Coronary artery (tissue), 2 donors: ENCODE data around the gene DDC.

Source experiments
- DNase-seq: peaks from one replicate; pipeline ENCODE4 v3.0.0-alpha.2; 2017; ENCODE audit warnings: low spot score
- H3K27ac ChIP-seq, 2 donors: fragments of 200-600 bp; sonication (generic); one replicate each; pipeline ENCODE4 v1.5.1; 2016 to 2019
- H3K4me3 ChIP-seq: fragments of 200-600 bp; sonication (generic); 2 replicates; pipeline ENCODE4 v1.5.1; 2016; ENCODE audit warnings: mild to moderate bottlenecking, moderate library complexity
- TF ChIP-seq, protein P1 (sequence below): fragments of 200-600 bp; sonication (generic); IDR thresholded peaks from one replicate; pipeline ENCODE4 v1.5.1; 2019; ENCODE audit warnings: antibody characterized with exemption

The DDC gene

DNA sequence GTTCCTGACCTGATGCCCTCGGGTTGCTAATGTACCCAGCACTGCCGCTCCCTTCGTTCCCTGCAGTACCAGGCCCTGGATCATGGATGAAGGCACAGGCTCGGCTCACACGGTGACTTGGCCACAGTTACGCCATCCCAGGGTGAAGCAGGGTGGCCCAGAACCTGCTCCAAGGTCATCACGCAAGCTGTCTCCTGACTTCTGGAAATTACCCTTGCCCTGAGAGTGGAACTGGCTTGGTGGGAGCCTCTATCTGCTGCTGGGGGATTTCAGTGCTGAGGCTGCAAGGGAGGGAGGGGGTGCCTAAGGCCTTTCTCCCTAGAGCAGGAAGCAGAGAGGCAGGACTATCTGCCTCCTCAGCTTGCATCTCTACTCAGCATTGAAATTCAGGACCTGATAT, 151.6 kb downstream of the DDC start:
- no peak for DNase-seq
- Histone ChIP-seq H3K27ac (no peak overlapping the region), H3K4me3 (no peak overlapping the region)
- TF ChIP-seq, protein P1, sequence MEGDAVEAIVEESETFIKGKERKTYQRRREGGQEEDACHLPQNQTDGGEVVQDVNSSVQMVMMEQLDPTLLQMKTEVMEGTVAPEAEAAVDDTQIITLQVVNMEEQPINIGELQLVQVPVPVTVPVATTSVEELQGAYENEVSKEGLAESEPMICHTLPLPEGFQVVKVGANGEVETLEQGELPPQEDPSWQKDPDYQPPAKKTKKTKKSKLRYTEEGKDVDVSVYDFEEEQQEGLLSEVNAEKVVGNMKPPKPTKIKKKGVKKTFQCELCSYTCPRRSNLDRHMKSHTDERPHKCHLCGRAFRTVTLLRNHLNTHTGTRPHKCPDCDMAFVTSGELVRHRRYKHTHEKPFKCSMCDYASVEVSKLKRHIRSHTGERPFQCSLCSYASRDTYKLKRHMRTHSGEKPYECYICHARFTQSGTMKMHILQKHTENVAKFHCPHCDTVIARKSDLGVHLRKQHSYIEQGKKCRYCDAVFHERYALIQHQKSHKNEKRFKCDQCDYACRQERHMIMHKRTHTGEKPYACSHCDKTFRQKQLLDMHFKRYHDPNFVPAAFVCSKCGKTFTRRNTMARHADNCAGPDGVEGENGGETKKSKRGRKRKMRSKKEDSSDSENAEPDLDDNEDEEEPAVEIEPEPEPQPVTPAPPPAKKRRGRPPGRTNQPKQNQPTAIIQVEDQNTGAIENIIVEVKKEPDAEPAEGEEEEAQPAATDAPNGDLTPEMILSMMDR: no peak

DNA sequence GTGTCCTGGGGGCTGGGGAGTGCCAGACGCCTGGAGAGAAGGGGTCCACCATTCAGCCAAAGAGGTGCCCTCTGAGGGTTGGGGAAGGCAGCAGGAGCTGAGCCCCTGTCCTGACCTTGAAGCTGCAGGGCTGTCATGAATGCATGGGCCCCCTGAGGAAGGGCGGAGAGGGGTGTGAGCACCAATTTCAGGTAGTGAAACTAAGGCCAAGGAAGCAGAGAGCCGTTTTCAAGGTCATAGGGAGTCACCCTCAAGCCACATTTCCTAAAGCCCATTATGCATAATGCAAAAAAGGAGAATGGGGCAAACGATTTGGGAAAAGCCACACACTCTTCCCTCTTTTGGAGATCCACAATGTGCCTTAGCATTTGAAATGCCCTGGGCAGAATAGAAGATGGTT, 152.2 kb downstream of the DDC start:
- Histone ChIP-seq H3K4me3 (no peak overlapping the region), H3K27ac (no peak overlapping the region)
- TF ChIP-seq, protein P1: no peak
- no peak for DNase-seq

- TF ChIP-seq, protein P1: no peak
- DNase-seq: no peak
- Histone ChIP-seq H3K4me3 (no peak overlapping the region), H3K27ac (no peak overlapping the region)
Observed at GRCh38 chr7:50411332-50411731, 153.9 kb downstream of the DDC start.

DNA sequence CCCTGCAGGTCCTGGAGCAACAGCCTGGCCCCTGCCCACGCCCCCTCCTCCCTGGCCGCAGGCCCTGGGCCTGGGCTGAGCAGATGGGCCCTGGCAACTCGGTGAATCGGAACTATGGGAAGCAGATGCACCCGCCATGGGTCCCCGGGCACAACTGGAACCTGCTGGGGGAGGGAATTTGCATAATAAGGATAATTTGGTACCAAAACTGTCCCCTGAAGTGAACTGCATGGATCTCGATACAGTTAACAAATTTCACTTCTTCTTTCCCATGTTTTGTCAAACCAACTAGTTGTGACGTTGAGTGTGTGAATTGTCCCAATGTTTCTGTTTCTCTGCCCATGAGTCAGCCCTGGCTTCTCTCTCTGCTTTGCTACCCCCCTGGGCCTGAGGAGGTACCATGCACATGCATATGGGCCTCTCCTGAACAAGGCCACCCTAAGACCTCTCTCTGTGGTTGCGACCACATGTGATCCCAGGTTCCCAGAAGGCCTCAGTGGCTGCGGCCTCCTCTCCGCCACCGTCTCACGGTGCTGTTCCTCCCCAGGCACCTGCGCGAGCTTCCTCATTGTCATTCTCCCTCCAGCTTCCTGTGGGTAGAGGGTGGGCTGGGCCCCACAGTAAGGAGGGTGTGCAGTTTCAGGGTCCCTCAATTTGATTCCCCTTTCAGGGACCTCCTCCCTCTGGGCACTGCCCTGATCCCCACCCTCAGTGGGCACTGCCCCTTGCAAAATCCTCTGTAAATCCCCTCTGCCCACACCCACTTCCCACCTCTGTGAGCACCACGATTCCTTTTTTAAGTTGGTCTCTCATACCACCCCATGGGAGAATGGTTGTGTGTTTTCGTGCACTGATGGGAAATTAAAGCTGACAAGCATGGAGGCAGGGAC, 155.1 kb downstream of the DDC start:
- no peak for DNase-seq
- H3K4me3 ChIP-seq: no peak overlapping the region
- TF ChIP-seq, protein P1: no peak
- H3K27ac ChIP-seq: no peak overlapping the region
